ENCODE data around the gene RCOR1.

- no peak for TF ChIP-seq FOXP2 (optimal IDR thresholded peaks at IDR 0.05; ENCODE audit: borderline replicate concordance, extremely low read depth, extremely low read length, insufficient read depth)
- no peak for TF ChIP-seq SIN3A (IDR thresholded peaks at IDR 0.05; ENCODE audit: borderline replicate concordance, insufficient read depth, low read length)
- TF ChIP-seq REST (IDR thresholded peaks at IDR 0.05; ENCODE audit: insufficient read depth in 1 of 2, low read depth in 2 of 2, low read length in 2 of 2): no peak
- TF ChIP-seq TAF1 (IDR thresholded peaks at IDR 0.05; ENCODE audit: borderline replicate concordance, insufficient read depth, low read length): no peak
Observed at GRCh38 chr14:102557434-102558226, 34.8 kb upstream of the RCOR1 start.
